Measurements from ENCODE around the gene TRPM3.

DNA sequence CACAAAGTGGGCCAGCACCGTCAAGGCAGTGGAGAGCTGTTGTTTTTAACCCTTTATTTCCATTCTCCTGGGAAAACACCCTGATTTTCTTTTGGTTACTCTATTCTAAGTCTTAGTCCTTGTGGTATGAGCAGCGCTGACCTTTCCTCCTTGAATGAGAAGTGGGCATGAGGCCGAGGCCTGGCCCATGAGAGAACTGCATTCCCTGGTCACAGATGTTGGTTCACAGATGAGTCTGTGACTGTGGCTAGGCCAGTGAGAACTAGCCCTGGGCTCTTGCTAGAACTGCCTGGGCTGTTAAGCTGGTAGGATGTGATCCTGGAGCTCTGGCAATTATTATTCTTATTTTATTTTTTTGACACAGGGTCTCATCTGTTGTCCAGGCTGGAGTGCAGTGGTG lies 635.3 kb downstream of the TRPM3 start:
- TF ChIP-seq EP300 (IDR thresholded peaks at IDR 0.05) = no peak
- TF ChIP-seq, protein P1, sequence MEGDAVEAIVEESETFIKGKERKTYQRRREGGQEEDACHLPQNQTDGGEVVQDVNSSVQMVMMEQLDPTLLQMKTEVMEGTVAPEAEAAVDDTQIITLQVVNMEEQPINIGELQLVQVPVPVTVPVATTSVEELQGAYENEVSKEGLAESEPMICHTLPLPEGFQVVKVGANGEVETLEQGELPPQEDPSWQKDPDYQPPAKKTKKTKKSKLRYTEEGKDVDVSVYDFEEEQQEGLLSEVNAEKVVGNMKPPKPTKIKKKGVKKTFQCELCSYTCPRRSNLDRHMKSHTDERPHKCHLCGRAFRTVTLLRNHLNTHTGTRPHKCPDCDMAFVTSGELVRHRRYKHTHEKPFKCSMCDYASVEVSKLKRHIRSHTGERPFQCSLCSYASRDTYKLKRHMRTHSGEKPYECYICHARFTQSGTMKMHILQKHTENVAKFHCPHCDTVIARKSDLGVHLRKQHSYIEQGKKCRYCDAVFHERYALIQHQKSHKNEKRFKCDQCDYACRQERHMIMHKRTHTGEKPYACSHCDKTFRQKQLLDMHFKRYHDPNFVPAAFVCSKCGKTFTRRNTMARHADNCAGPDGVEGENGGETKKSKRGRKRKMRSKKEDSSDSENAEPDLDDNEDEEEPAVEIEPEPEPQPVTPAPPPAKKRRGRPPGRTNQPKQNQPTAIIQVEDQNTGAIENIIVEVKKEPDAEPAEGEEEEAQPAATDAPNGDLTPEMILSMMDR (IDR thresholded peaks at IDR 0.05) = no peak
